GM18867 (cell line): ENCODE data around the gene MCL1.

Experiments used
- ATAC-seq: cut with Tn5 transposase; IDR thresholded peaks from one replicate; pipeline ENCODE4 v1.9.1; 2021; ENCODE audit warnings: mild to moderate bottlenecking, moderate library complexity; ENCODE audit not compliant: unreplicated experiment

The MCL1 gene

GRCh38 chr1:150543500-150544143, 35.8 kb downstream of the MCL1 start:
- ATAC-seq = no peak

GRCh38 chr1:150537732-150538684, 41.4 kb downstream of the MCL1 start:
- ATAC-seq = no peak

DNA sequence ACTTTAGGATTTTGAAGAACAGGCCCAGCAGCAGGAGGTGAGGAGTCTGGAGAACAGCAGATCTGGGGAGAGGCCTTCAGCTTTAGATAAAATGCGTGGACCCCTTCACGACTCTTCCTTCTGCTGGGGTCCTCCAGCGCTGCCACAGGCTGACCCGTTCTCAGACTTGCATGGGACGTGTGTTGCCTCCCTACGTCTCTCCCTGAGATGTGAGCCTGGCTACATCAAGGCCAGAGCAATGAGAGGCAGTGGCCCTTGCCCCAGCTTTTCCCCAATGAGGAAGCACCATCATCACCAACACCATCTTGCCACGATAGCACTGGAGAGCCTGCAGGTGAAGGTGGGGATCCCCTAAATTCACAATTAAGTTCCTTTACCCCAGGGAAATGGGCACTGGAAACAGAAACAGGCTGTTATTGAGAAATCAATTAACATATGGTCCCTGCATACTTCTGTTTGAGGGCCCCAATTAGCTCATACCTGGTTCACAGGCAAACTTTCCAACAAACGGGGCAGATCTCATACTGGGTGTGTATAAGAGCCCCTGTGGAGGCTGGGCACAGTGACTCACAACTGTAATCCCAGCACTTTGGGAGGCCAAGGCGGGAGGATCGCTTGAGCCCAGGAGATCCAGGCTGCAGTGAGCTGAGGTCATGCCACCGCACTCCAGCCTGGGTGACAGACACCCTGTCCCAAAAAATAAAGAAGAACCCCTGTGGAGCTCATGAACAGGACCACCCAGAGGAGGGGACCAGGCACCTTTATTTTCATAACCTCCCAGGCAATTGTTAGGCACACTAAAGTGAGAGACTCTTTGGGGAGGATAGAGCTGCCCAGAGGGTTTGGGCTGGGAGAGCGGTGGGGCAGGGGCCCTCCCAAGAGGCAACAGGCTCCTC, 42.3 kb downstream of the MCL1 start:
- ATAC-seq = no peak

- no peak for ATAC-seq
Measured at GRCh38 chr1:150535511-150536287, 43.7 kb downstream of the MCL1 start.

GRCh38 chr1:150534002-150534401, 45.4 kb downstream of the MCL1 start:
- no peak for ATAC-seq

GRCh38 chr1:150532860-150533259, 46.5 kb downstream of the MCL1 start:
- no peak for ATAC-seq

GRCh38 chr1:150530491-150531159, 48.8 kb downstream of the MCL1 start:
- ATAC-seq = no peak

GRCh38 chr1:150529017-150529416, 50.4 kb downstream of the MCL1 start:
- no peak for ATAC-seq

DNA sequence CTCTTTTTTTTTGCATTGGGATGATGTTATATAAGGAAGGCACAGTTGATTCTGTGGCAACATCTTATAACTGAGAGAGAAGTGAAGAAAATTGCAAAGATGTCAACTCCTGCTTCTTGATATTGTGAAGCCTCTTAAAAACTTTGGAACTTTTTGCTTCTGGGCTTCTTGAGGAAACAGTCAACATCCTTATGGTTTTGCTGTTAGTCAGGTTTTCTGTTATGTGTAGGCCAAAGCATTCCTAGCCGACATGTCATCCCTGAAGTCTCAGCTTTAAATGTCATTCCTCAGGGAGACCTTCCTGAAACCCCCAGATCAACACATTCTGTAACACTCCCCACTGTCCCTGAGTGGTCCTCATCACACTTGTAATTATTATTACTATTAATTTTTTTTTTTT, 51.2 kb downstream of the MCL1 start:
- no peak for ATAC-seq

GRCh38 chr1:150525348-150525747, 54.1 kb downstream of the MCL1 start:
- no peak for ATAC-seq
